ENCODE measurements around the gene IL17D. TPM values are rescaled to one million over a fixed set of nuclear protein-coding genes. Genes with fewer than 3 reads are reported as not detected.
A peak's percentile ranks its signal among the peaks of the same experiment; 100 is the strongest.

IL17D gene
- total and polyA plus RNA-seq, 2 donors (not counting 3 experiments of a cell fraction or from before 2014, with no cell fraction given) = 4.0 to 6.1 TPM

DNA sequence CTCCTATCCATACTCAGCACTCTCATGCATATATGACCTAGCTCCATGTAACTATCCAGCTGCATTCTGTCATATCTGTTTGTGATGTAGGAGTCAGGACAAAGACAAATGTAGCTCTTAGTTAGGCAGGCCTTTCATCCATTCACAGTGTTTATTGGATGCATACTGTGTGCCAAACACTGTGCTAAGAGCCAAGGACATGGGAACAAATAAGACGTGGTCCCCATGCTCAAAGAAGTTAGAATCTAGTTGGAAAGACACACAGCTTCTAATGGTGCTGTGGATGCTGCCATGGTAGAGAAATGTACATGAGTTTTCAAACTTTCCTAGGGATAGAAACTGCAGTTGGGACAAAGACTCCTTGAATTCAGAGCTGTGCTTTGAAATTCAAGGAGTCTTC, 31.7 kb upstream of the IL17D start:
- POLR2A ChIA-PET = no interaction called here
- no peak for TF ChIP-seq EZH2 (IDR thresholded peaks at IDR 0.05; ENCODE audit: borderline replicate concordance, low read depth, low read length, severe bottlenecking)
- TF ChIP-seq, protein P1, sequence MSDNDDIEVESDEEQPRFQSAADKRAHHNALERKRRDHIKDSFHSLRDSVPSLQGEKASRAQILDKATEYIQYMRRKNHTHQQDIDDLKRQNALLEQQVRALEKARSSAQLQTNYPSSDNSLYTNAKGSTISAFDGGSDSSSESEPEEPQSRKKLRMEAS (IDR thresholded peaks at IDR 0.05; ENCODE audit: insufficient read depth, insufficient read length) = no peak
- no peak for TF ChIP-seq GATA2 (IDR thresholded peaks at IDR 0.05; ENCODE audit: insufficient read depth, insufficient read length, low read depth, low read length)
- no peak for TF ChIP-seq MYC (IDR thresholded peaks at IDR 0.05; ENCODE audit: low read depth, low read length)
- no peak for TF ChIP-seq JUN (IDR thresholded peaks at IDR 0.05; ENCODE audit: borderline replicate concordance, insufficient read depth, insufficient read length, low read depth)
- TF ChIP-seq POLR2A (IDR thresholded peaks at IDR 0.05; ENCODE audit: low read depth, low read length) = no peak
- no peak for TF ChIP-seq POLR2AphosphoS5 (IDR thresholded peaks at IDR 0.05; ENCODE audit: insufficient read depth, low read depth, low read length)
- no peak for TF ChIP-seq FOS (IDR thresholded peaks at IDR 0.05; ENCODE audit: borderline replicate concordance, insufficient read depth, low read length)
- no peak overlapping the region for H3K4me3 ChIP-seq (replicated peaks in 1 of 3; ENCODE audit: insufficient read depth in 1 of 3, low read depth in 1 of 3, low read length in 3 of 3)
- H3K9me1 ChIP-seq (replicated peaks; ENCODE audit: control insufficient read depth, extremely low read depth, insufficient read depth, low read length) = no peaks in the 10 kb centered on the region
- intact Hi-C loops (cut with micrococcal nuclease) (no loop called here), dilution Hi-C loops (cut with MboI; ENCODE audit: extremely low pct_ligation_motif_present, low sequenced_read_pairs) (no loop called here)
- CTCF ChIA-PET = interaction anchor here (0.9 to 1.7 kb wide), 3 partner anchors 9 to 146 kb away, joined by 3 to 5 read pairs (median 3); partner anchors contain the start of gene CRYL1
- H3K4me1 ChIP-seq (ENCODE audit: control insufficient read depth, extremely low read depth, insufficient read depth, low read length) = no peaks in the 10 kb centered on the region
- BruUV-seq (replicated peaks) = no TSS peak
- H3K36me3 ChIP-seq (ENCODE audit: control insufficient read depth in 2 of 2, extremely low read depth in 1 of 2, insufficient read depth in 2 of 2, low read length in 2 of 2) = no peaks in the 10 kb centered on the region
- H2AFZ ChIP-seq (ENCODE audit: low read depth, low read length) = no peak overlapping the region
- FAIRE-seq (peak; percentile 40), DNase-seq (ENCODE audit: low read depth, low spot score) (no peak)
- H4K20me1 ChIP-seq (replicated peaks; ENCODE audit: control insufficient read depth, extremely low read depth, insufficient read depth, low read length) = no peaks in the 10 kb centered on the region
- H3K27me3 ChIP-seq (ENCODE audit: control insufficient read depth in 2 of 2, insufficient read depth in 2 of 2, low read length in 2 of 2) = no peaks in the 10 kb centered on the region
- no peak overlapping the region for H3K9ac ChIP-seq (replicated peaks; ENCODE audit: extremely low read depth, insufficient read depth, low read length)
- no peak overlapping the region for H3K4me2 ChIP-seq (ENCODE audit: insufficient read depth, low read length)
- no peaks in the 10 kb centered on the region for H3K79me2 ChIP-seq (ENCODE audit: control insufficient read depth, insufficient read depth, low read length)
- no peaks in the 10 kb centered on the region for H3K9me3 ChIP-seq (replicated peaks; ENCODE audit: control insufficient read depth, insufficient read depth, low read length)
- H3K27ac ChIP-seq (ENCODE audit: insufficient read depth, low read depth, low read length) = no peak overlapping the region

DNA sequence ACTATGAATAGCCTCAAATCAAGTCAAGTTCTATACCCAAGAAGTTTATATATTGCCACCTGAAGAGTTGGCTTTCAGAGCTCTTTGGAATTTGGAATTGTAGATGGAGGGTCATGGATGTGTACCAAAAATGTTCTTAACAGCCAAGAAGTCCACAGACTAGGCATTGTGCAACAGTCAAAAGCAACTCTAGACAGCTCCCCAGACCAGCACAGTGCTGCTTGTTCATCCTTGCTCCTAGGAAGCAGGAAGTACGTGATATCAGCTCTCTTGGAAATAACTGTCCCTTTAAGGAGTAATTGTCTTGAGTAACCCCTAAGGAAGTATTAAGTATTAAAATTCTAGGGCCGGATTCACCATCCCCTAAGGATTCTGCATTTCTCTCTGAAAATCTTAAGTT, 30.7 kb upstream of the IL17D start:
- Histone ChIP-seq H3K4me1 (ENCODE audit: control insufficient read depth, extremely low read depth, insufficient read depth, low read length) (no peaks in the 10 kb centered on the region), H3K4me2 (ENCODE audit: insufficient read depth, low read length) (no peak overlapping the region), H2AFZ (ENCODE audit: low read depth, low read length) (no peak overlapping the region), H3K9me3 (replicated peaks; ENCODE audit: control insufficient read depth, insufficient read depth, low read length) (no peaks in the 10 kb centered on the region), H3K4me3 (replicated peaks in 1 of 3; ENCODE audit: insufficient read depth in 1 of 3, low read depth in 1 of 3, low read length in 3 of 3) (no peak overlapping the region), H3K9ac (replicated peaks; ENCODE audit: extremely low read depth, insufficient read depth, low read length) (no peak overlapping the region), H4K20me1 (replicated peaks; ENCODE audit: control insufficient read depth, extremely low read depth, insufficient read depth, low read length) (no peaks in the 10 kb centered on the region), H3K9me1 (replicated peaks; ENCODE audit: control insufficient read depth, extremely low read depth, insufficient read depth, low read length) (no peaks in the 10 kb centered on the region), H3K27me3 (ENCODE audit: control insufficient read depth in 2 of 2, insufficient read depth in 2 of 2, low read length in 2 of 2) (no peaks in the 10 kb centered on the region), H3K36me3 (ENCODE audit: control insufficient read depth in 2 of 2, extremely low read depth in 1 of 2, insufficient read depth in 2 of 2, low read length in 2 of 2) (no peaks in the 10 kb centered on the region), H3K79me2 (ENCODE audit: control insufficient read depth, insufficient read depth, low read length) (no peaks in the 10 kb centered on the region), H3K27ac (ENCODE audit: insufficient read depth, low read depth, low read length) (no peak overlapping the region)
- intact Hi-C loops (cut with micrococcal nuclease) (no loop called here), dilution Hi-C loops (cut with MboI; ENCODE audit: extremely low pct_ligation_motif_present, low sequenced_read_pairs) (no loop called here)
- TF ChIP-seq FOS (IDR thresholded peaks at IDR 0.05; ENCODE audit: borderline replicate concordance, insufficient read depth, low read length) = no peak
- no peak for TF ChIP-seq EZH2 (IDR thresholded peaks at IDR 0.05; ENCODE audit: borderline replicate concordance, low read depth, low read length, severe bottlenecking)
- POLR2A ChIA-PET = no interaction called here
- no TSS peak for BruUV-seq (replicated peaks)
- CTCF ChIA-PET = interaction anchor here (0.9 to 1.7 kb wide), 2 partner anchors 10 to 19 kb away, joined by 3 to 5 read pairs; no protein-coding TSS in a partner anchor
- DNase-seq (ENCODE audit: low read depth, low spot score) = no peak
- no peak for FAIRE-seq
